ENCODE results near the gene CTDNEP1.

DNA sequence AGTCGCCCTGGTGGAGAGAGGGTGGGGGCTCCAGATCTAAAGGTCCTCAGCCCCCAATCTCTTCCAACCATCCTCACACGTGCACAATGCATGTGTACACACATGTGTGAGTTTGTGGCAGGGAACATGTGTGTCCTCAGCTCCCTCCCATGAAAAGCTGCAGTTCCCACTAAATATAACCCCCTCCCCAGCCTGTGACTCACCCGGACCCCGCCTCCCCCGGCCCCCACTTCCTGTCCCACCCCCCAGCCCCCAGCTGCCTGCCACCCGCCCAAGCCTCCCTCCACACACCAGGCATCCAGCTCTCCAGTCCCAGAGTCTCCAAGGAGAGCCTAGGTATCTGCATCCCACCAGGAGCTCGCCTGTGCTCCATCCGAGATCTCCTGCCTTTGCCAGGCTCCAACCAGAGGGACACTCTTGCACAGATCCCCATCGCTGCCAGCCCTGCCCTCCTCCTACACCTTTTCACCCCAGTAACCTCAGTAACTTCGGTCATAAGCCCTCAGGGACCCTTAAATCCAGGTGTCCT is 35.8 kb downstream of the CTDNEP1 start:
- TF ChIP-seq, protein P1, sequence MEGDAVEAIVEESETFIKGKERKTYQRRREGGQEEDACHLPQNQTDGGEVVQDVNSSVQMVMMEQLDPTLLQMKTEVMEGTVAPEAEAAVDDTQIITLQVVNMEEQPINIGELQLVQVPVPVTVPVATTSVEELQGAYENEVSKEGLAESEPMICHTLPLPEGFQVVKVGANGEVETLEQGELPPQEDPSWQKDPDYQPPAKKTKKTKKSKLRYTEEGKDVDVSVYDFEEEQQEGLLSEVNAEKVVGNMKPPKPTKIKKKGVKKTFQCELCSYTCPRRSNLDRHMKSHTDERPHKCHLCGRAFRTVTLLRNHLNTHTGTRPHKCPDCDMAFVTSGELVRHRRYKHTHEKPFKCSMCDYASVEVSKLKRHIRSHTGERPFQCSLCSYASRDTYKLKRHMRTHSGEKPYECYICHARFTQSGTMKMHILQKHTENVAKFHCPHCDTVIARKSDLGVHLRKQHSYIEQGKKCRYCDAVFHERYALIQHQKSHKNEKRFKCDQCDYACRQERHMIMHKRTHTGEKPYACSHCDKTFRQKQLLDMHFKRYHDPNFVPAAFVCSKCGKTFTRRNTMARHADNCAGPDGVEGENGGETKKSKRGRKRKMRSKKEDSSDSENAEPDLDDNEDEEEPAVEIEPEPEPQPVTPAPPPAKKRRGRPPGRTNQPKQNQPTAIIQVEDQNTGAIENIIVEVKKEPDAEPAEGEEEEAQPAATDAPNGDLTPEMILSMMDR (conservative IDR thresholded peaks at IDR 0.05; ENCODE audit: low read length), result no peak
- TF ChIP-seq EZH2phosphoT487 (IDR thresholded peaks at IDR 0.05; ENCODE audit: borderline replicate concordance), result no peak

All from Loucy (cell line).